Loucy (cell line): ENCODE results near the gene KCTD19.

Experiments
- H2AFZ ChIP-seq: fragments of 200-600 bp; sonication (generic); 2 replicates; pipeline ENCODE4 v1.6.0; 2016; ENCODE audit warnings: antibody characterized with exemption, mild to moderate bottlenecking, low read length, moderate library complexity
- H3F3A ChIP-seq: fragments of 200-600 bp; 2 replicates; pipeline ENCODE4 v1.6.0; 2016; ENCODE audit warnings: antibody characterized with exemption, low read depth, mild to moderate bottlenecking
- H3K27me3 ChIP-seq: fragments of 200-600 bp; sonication (generic); 2 replicates; pipeline ENCODE4 v1.6.1; 2014; ENCODE audit warnings: low read length, mild to moderate bottlenecking; ENCODE audit not compliant: insufficient read depth, poor library complexity, severe bottlenecking
- H3K36me3 ChIP-seq: fragments of 200-600 bp; sonication (generic); 2 replicates; pipeline ENCODE4 v1.6.1; 2016; ENCODE audit warnings: low read length; ENCODE audit not compliant: insufficient read depth
- H3K4me1 ChIP-seq: fragments of 200-600 bp; sonication (generic); 2 replicates; pipeline ENCODE4 v1.5.1; 2014; ENCODE audit warnings: low read length, mild to moderate bottlenecking; ENCODE audit not compliant: insufficient read depth, poor library complexity, severe bottlenecking
- H3K4me2 ChIP-seq: fragments of 200-600 bp; sonication (generic); 2 replicates; pipeline ENCODE4 v1.6.0; 2014; ENCODE audit warnings: antibody characterized with exemption, low read length, low read depth, mild to moderate bottlenecking; ENCODE audit not compliant: poor library complexity, severe bottlenecking
- H3K4me3 ChIP-seq: fragments of 200-600 bp; sonication (generic); 2 replicates; pipeline ENCODE4 v1.5.1; 2014; ENCODE audit warnings: low read length, mild to moderate bottlenecking, mixed read lengths; ENCODE audit not compliant: poor library complexity, severe bottlenecking
- H3K79me2 ChIP-seq: fragments of 200-600 bp; sonication (generic); 2 replicates; pipeline ENCODE4 v1.6.1; 2014; ENCODE audit warnings: low read length; ENCODE audit not compliant: insufficient read depth
- H3K9ac ChIP-seq: fragments of 200-600 bp; sonication (generic); 2 replicates; pipeline ENCODE4 v1.6.0; 2014; ENCODE audit warnings: mild to moderate bottlenecking, low read depth, low read length, moderate library complexity; ENCODE audit not compliant: poor library complexity, severe bottlenecking
- H3K9me2 ChIP-seq: fragments of 200-600 bp; sonication (generic); replicated peaks from 2 replicates; pipeline ENCODE4 v1.6.1; 2016; ENCODE audit warnings: low read depth, low read length, mixed read lengths
- H3K9me3 ChIP-seq: fragments of 200-600 bp; sonication (generic); 2 replicates; pipeline ENCODE4 v1.6.1; 2014; ENCODE audit warnings: mild to moderate bottlenecking, antibody characterized with exemption, low read length, low read depth; ENCODE audit not compliant: insufficient read depth
- H4K20me1 ChIP-seq: fragments of 200-600 bp; sonication (generic); 2 replicates; pipeline ENCODE4 v1.6.0; 2014; ENCODE audit warnings: antibody characterized with exemption, low read length, mild to moderate bottlenecking; ENCODE audit not compliant: insufficient read depth, poor library complexity, severe bottlenecking
- CTCF ChIP-seq: fragments of 200-600 bp; sonication (generic); conservative IDR thresholded peaks from 2 replicates; pipeline ENCODE4 v1.5.1; 2014; ENCODE audit warnings: mild to moderate bottlenecking, antibody characterized with exemption, low read length
- EZH2phosphoT487 ChIP-seq: fragments of 200-600 bp; IDR thresholded peaks from 2 replicates; pipeline ENCODE4 v1.6.1; 2018; ENCODE audit warnings: antibody characterized with exemption, mild to moderate bottlenecking, moderate library complexity, borderline replicate concordance

KCTD19 gene

GRCh38 chr16:67271446-67271845 lies 55.1 kb downstream of the KCTD19 start:
- H3K36me3 ChIP-seq: no peaks in the 10 kb centered on the region
- H3K9me3 ChIP-seq: no peaks in the 10 kb centered on the region
- H3K4me3 ChIP-seq: no peak overlapping the region
- no peak overlapping the region for H2AFZ ChIP-seq
- no peak overlapping the region for H3K4me2 ChIP-seq
- H3F3A ChIP-seq: no peaks in the 10 kb centered on the region
- H4K20me1 ChIP-seq: no peaks in the 10 kb centered on the region
- TF ChIP-seq CTCF (no peak), EZH2phosphoT487 (no peak)
- no peaks in the 10 kb centered on the region for H3K4me1 ChIP-seq
- H3K27me3 ChIP-seq: no peaks in the 10 kb centered on the region
- H3K9ac ChIP-seq: no peak overlapping the region
- no peaks in the 10 kb centered on the region for H3K9me2 ChIP-seq
- peaks cover 6% of the 10 kb centered on the region; the same call in 1 of the 2 replicates for H3K79me2 ChIP-seq

- no peaks in the 10 kb centered on the region for H3K9me3 ChIP-seq
- no peaks in the 10 kb centered on the region for H3K36me3 ChIP-seq
- TF ChIP-seq EZH2phosphoT487: no peak
- no peak for TF ChIP-seq CTCF
- no peak overlapping the region for H3K4me2 ChIP-seq
- no peaks in the 10 kb centered on the region for H3K9me2 ChIP-seq
- H4K20me1 ChIP-seq: no peaks in the 10 kb centered on the region
- no peak overlapping the region for H3K9ac ChIP-seq
- H3K4me1 ChIP-seq: no peaks in the 10 kb centered on the region
- no peak overlapping the region for H3K4me3 ChIP-seq
- H3K27me3 ChIP-seq: no peaks in the 10 kb centered on the region
- peaks cover under 1% of the 10 kb centered on the region; the same call in 1 of the 2 replicates for H3K79me2 ChIP-seq
- no peaks in the 10 kb centered on the region for H3F3A ChIP-seq
- no peak overlapping the region for H2AFZ ChIP-seq
Observed at GRCh38 chr16:67270931-67271338, 55.6 kb downstream of the KCTD19 start.

- no peak overlapping the region for H2AFZ ChIP-seq
- no peak overlapping the region for H3K4me2 ChIP-seq
- TF ChIP-seq EZH2phosphoT487: no peak
- no peak for TF ChIP-seq CTCF
- no peaks in the 10 kb centered on the region for H4K20me1 ChIP-seq
- no peaks in the 10 kb centered on the region for H3K9me2 ChIP-seq
- H3K4me3 ChIP-seq: no peak overlapping the region
- H3K36me3 ChIP-seq: no peaks in the 10 kb centered on the region
- no peaks in the 10 kb centered on the region for H3K9me3 ChIP-seq
- H3K9ac ChIP-seq: no peak overlapping the region
- no peaks in the 10 kb centered on the region for H3K27me3 ChIP-seq
- H3K4me1 ChIP-seq: no peaks in the 10 kb centered on the region
- H3K79me2 ChIP-seq: no peaks in the 10 kb centered on the region
- H3F3A ChIP-seq: no peaks in the 10 kb centered on the region
Observed at GRCh38 chr16:67269766-67270165, 56.8 kb downstream of the KCTD19 start.
